Caco-2 (cell line): Measurements from ENCODE around the gene TNFRSF8. TPM values are rescaled to one million over a fixed set of nuclear protein-coding genes. Genes with fewer than 3 reads are reported as not detected.

Experiments
- BruUV-seq: library from RNA; stranded (reverse); fragments of 400-500 nt; replicated peaks from 2 replicates; lab custom pipeline; 2021; lab: Mats Ljungman, UMichigan
- CTCF ChIA-PET: fragments of 300-600 bp; sonication (Branson Sonifier 250); formaldehyde crosslinking; loops from one replicate; lab custom pipeline; 2022; ENCODE audit warnings: antibody characterized with exemption; lab: Charles Lee
- POLR2A ChIA-PET: fragments of 300-600 bp; sonication (Branson Sonifier 250); formaldehyde crosslinking; loops from one replicate; lab custom pipeline; 2022; ENCODE audit warnings: antibody characterized with exemption; lab: Charles Lee
- DNase-seq, 2 experiments: peaks; one replicate each; pipeline versions ENCODE4 v3.0.0 to v3.0.0-alpha.2; 2020 to 2022
- H3K27me3 ChIP-seq: replicated peaks from 2 replicates; pipeline ENCODE4 v1.6.0; 2011; ENCODE audit warnings: low read length; ENCODE audit not compliant: control insufficient read depth, insufficient read depth
- H3K36me3 ChIP-seq: 2 replicates; pipeline ENCODE4 v1.5.1; 2011; ENCODE audit warnings: low read length; ENCODE audit not compliant: control insufficient read depth, insufficient read depth
- H3K4me1 ChIP-seq: fragments of 250-450 bp; sonication (Bioruptor Pico); 2 replicates; pipeline ENCODE4 v1.5.1; 2020; ENCODE audit warnings: mild to moderate bottlenecking
- H3K4me3 ChIP-seq: 2 replicates; pipeline ENCODE4 v1.5.1; 2011; ENCODE audit warnings: low read depth, mild to moderate bottlenecking, control low read depth, low read length
- H3K9me3 ChIP-seq: fragments of 250-450 bp; sonication (Bioruptor Pico); 2 replicates; pipeline ENCODE4 v1.5.1; 2020; ENCODE audit warnings: mild to moderate bottlenecking, moderate library complexity
- H3K27ac Mint-ChIP-seq: one replicate; pipeline ENCODE4 v1.8.0; 2022; ENCODE audit warnings: mixed read lengths; ENCODE audit not compliant: unreplicated experiment
- H3K27me3 Mint-ChIP-seq: one replicate; pipeline ENCODE4 v1.8.0; 2022; ENCODE audit warnings: mixed read lengths; ENCODE audit not compliant: insufficient read depth, unreplicated experiment
- H3K36me3 Mint-ChIP-seq: one replicate; pipeline ENCODE4 v1.8.0; 2022; ENCODE audit warnings: mild to moderate bottlenecking, mixed read lengths; ENCODE audit not compliant: insufficient read depth, unreplicated experiment
- H3K4me1 Mint-ChIP-seq: one replicate; pipeline ENCODE4 v1.8.0; 2022; ENCODE audit warnings: low read depth, mixed read lengths; ENCODE audit not compliant: unreplicated experiment
- H3K4me3 Mint-ChIP-seq: one replicate; pipeline ENCODE4 v1.8.0; 2022; ENCODE audit warnings: mild to moderate bottlenecking, moderate library complexity, mixed read lengths; ENCODE audit not compliant: unreplicated experiment
- H3K9me3 Mint-ChIP-seq: one replicate; pipeline ENCODE4 v1.8.0; 2022; ENCODE audit warnings: mixed read lengths; ENCODE audit not compliant: unreplicated experiment
- CTCF ChIP-seq, 2 experiments: fragments of 200-600 bp in 1 of 2; IDR thresholded peaks; 1 replicate in 1 of 2; 2 replicates in 1 of 2; pipeline versions ENCODE4 v1.5.1 to v1.8.0; 2011 to 2022; ENCODE audit warnings: antibody characterized with exemption in 1 of 2, control low read depth in 1 of 2, inconsistent platforms in 1 of 2, low read depth in 1 of 2, low read length in 1 of 2, mild to moderate bottlenecking in 1 of 2, moderate library complexity in 1 of 2; ENCODE audit not compliant: insufficient read depth in 1 of 2, severe bottlenecking in 1 of 2, unreplicated experiment in 1 of 2
- intact Hi-C: fragments of 100-400 bp; cut with micrococcal nuclease; formaldehyde crosslinking; loops from one replicate; pipeline ENCODE4 v1.10.0; 2022; ENCODE audit not compliant: unreplicated experiment
- total RNA-seq: library from RNA; stranded (reverse); gene quantifications from 2 replicates; pipeline ENCODE4 v1.2.3, GENCODE V29; 2022

Gene TNFRSF8
- total RNA-seq, 1 experiment from 2014 or later: not detected

- no peak for DNase-seq
- ChIA-PET POLR2A (no interaction called here), CTCF (no interaction called here)
- intact Hi-C loops: no loop called here
- H3K9me3 ChIP-seq: no peaks in the 10 kb centered on the region
- H3K9me3 Mint-ChIP-seq: no peaks in the 10 kb centered on the region
- peaks cover 3% of the 10 kb centered on the region; the same call in 1 of the 2 replicates for H3K4me1 ChIP-seq
- no peaks in the 10 kb centered on the region for H3K27me3 Mint-ChIP-seq
- no peaks in the 10 kb centered on the region for H3K27me3 ChIP-seq
- no peaks in the 10 kb centered on the region for H3K36me3 Mint-ChIP-seq
- H3K4me3 ChIP-seq: no peak overlapping the region
- H3K27ac Mint-ChIP-seq: no peak overlapping the region
- H3K36me3 ChIP-seq: no peaks in the 10 kb centered on the region
- no peak overlapping the region for H3K4me3 Mint-ChIP-seq
- no peaks in the 10 kb centered on the region for H3K4me1 Mint-ChIP-seq
- TF ChIP-seq CTCF (IDR thresholded peaks at IDR 0.05; ENCODE audit: insufficient read depth in 1 of 2, low read depth in 1 of 2, low read length in 1 of 2, severe bottlenecking in 1 of 2, unreplicated experiment in 1 of 2): no peak
- no TSS peak for BruUV-seq
Measured at GRCh38 chr1:12129624-12130023, 66.5 kb downstream of the TNFRSF8 start.

- Mint-ChIP-seq H3K9me3 (no peaks in the 10 kb centered on the region), H3K4me3 (no peak overlapping the region), H3K27ac (no peak overlapping the region), H3K4me1 (peaks cover under 1% of the 10 kb centered on the region), H3K27me3 (no peaks in the 10 kb centered on the region), H3K36me3 (no peaks in the 10 kb centered on the region)
- DNase-seq: no peak
- POLR2A ChIA-PET: no interaction called here
- Histone ChIP-seq H3K36me3 (no peaks in the 10 kb centered on the region), H3K4me3 (no peak overlapping the region), H3K9me3 (no peaks in the 10 kb centered on the region), H3K27me3 (no peaks in the 10 kb centered on the region), H3K4me1 (peaks cover 3% of the 10 kb centered on the region; the same call in 1 of the 2 replicates)
- no TSS peak for BruUV-seq
- intact Hi-C loops: no loop called here
- no peak for TF ChIP-seq CTCF (IDR thresholded peaks at IDR 0.05; ENCODE audit: insufficient read depth in 1 of 2, low read depth in 1 of 2, low read length in 1 of 2, severe bottlenecking in 1 of 2, unreplicated experiment in 1 of 2)
- CTCF ChIA-PET: no interaction called here
Measured at GRCh38 chr1:12130466-12131130, 67.5 kb downstream of the TNFRSF8 start.

- Mint-ChIP-seq H3K9me3 (no peaks in the 10 kb centered on the region), H3K27me3 (no peaks in the 10 kb centered on the region), H3K36me3 (no peaks in the 10 kb centered on the region), H3K4me3 (no peak overlapping the region), H3K4me1 (peaks cover 6% of the 10 kb centered on the region), H3K27ac (no peak overlapping the region)
- H3K4me1 ChIP-seq: peaks cover 3% of the 10 kb centered on the region; the same call in 1 of the 2 replicates
- ChIA-PET POLR2A (no interaction called here), CTCF (no interaction called here)
- BruUV-seq: no TSS peak
- H3K27me3 ChIP-seq: no peaks in the 10 kb centered on the region
- no peak overlapping the region for H3K4me3 ChIP-seq
- no peaks in the 10 kb centered on the region for H3K36me3 ChIP-seq
- no peaks in the 10 kb centered on the region for H3K9me3 ChIP-seq
- no peak for TF ChIP-seq CTCF (IDR thresholded peaks at IDR 0.05; ENCODE audit: insufficient read depth in 1 of 2, low read depth in 1 of 2, low read length in 1 of 2, severe bottlenecking in 1 of 2, unreplicated experiment in 1 of 2)
- intact Hi-C loops: no loop called here
- DNase-seq: no peak
Measured at GRCh38 chr1:12132078-12132477, 69.0 kb downstream of the TNFRSF8 start.
